NCI-H446 treated with DMSO at 0.1 percent for 48 hours (cell line): ENCODE data around the gene HTRA3.

Experiments used
- DNase-seq: peaks from one replicate; lab custom pipeline; 2025; lab: John Stamatoyannopoulos, UW

Gene HTRA3

GRCh38 chr4:8308856-8309771 lies 39.6 kb downstream of the HTRA3 start:
- no peak for DNase-seq

GRCh38 chr4:8310306-8310705 lies 40.8 kb downstream of the HTRA3 start:
- no peak for DNase-seq

- DNase-seq: no peak
Observed at GRCh38 chr4:8311101-8312068, 41.8 kb downstream of the HTRA3 start.

- DNase-seq: no peak
Observed at GRCh38 chr4:8312069-8312445, 42.5 kb downstream of the HTRA3 start.

GRCh38 chr4:8312976-8313375 lies 43.4 kb downstream of the HTRA3 start:
- DNase-seq: no peak

GRCh38 chr4:8314691-8315255 lies 45.2 kb downstream of the HTRA3 start:
- DNase-seq: no peak

- no peak for DNase-seq
Observed at GRCh38 chr4:8315435-8316250, 46.1 kb downstream of the HTRA3 start.

GRCh38 chr4:8316251-8316771 lies 46.8 kb downstream of the HTRA3 start:
- no peak for DNase-seq

GRCh38 chr4:8316911-8317351 lies 47.4 kb downstream of the HTRA3 start:
- no peak for DNase-seq

GRCh38 chr4:8317474-8317873 lies 47.9 kb downstream of the HTRA3 start:
- no peak for DNase-seq

GRCh38 chr4:8318509-8318908 lies 49.0 kb downstream of the HTRA3 start:
- no peak for DNase-seq

- no peak for DNase-seq
Observed at GRCh38 chr4:8319061-8319460, 49.5 kb downstream of the HTRA3 start.

- DNase-seq: no peak
Observed at GRCh38 chr4:8319731-8320385, 50.3 kb downstream of the HTRA3 start.

GRCh38 chr4:8320386-8320750 lies 50.8 kb downstream of the HTRA3 start:
- no peak for DNase-seq

GRCh38 chr4:8321220-8321619 lies 51.7 kb downstream of the HTRA3 start:
- DNase-seq: no peak

GRCh38 chr4:8321771-8322170 lies 52.2 kb downstream of the HTRA3 start:
- DNase-seq: no peak

GRCh38 chr4:8322794-8323704 lies 53.5 kb downstream of the HTRA3 start:
- DNase-seq: no peak

- DNase-seq: no peak
Observed at GRCh38 chr4:8323947-8324555, 54.5 kb downstream of the HTRA3 start.

GRCh38 chr4:8324640-8325239 lies 55.2 kb downstream of the HTRA3 start:
- no peak for DNase-seq
